Hepatocyte (in vitro differentiated cells): Measurements from ENCODE around the gene ZNF423.

Experiments used
- EZH2 ChIP-seq: fragments of 200-600 bp; sonication (generic); IDR thresholded peaks from 2 replicates; pipeline ENCODE4 v1.6.1; 2016; ENCODE audit warnings: antibody characterized with exemption, mild to moderate bottlenecking, borderline replicate concordance
- EZH2phosphoT487 ChIP-seq: fragments of 200-600 bp; sonication (generic); IDR thresholded peaks from one replicate; pipeline ENCODE4 v1.6.1; 2018; ENCODE audit warnings: antibody characterized with exemption, mild to moderate bottlenecking, low read depth, moderate library complexity; ENCODE audit not compliant: unreplicated experiment, severe bottlenecking
- TF ChIP-seq, protein P1 (sequence below): fragments of 200-600 bp; sonication (generic); IDR thresholded peaks from 2 replicates; pipeline ENCODE4 v1.5.1; 2016; ENCODE audit warnings: antibody characterized with exemption, mild to moderate bottlenecking; ENCODE audit not compliant: poor library complexity

- TF ChIP-seq, protein P1, sequence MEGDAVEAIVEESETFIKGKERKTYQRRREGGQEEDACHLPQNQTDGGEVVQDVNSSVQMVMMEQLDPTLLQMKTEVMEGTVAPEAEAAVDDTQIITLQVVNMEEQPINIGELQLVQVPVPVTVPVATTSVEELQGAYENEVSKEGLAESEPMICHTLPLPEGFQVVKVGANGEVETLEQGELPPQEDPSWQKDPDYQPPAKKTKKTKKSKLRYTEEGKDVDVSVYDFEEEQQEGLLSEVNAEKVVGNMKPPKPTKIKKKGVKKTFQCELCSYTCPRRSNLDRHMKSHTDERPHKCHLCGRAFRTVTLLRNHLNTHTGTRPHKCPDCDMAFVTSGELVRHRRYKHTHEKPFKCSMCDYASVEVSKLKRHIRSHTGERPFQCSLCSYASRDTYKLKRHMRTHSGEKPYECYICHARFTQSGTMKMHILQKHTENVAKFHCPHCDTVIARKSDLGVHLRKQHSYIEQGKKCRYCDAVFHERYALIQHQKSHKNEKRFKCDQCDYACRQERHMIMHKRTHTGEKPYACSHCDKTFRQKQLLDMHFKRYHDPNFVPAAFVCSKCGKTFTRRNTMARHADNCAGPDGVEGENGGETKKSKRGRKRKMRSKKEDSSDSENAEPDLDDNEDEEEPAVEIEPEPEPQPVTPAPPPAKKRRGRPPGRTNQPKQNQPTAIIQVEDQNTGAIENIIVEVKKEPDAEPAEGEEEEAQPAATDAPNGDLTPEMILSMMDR, result no peak
- TF ChIP-seq EZH2 (no peak), EZH2phosphoT487 (no peak)
Measured at GRCh38 chr16:49904348-49905062, 48.6 kb upstream of the ZNF423 start.
